HEK293 (cell line): Measurements from ENCODE around the gene MADCAM1.

Source experiments
- CTCF ChIA-PET: fragments of 350-600 bp; formaldehyde crosslinking; extraction: SDS; loops from one replicate; lab custom pipeline; 2021; ENCODE audit warnings: antibody characterized with exemption; lab: Yijun Ruan, JAX
- POLR2A ChIA-PET: fragments of 300-600 bp; formaldehyde crosslinking; extraction: SDS; loops from one replicate; lab custom pipeline; 2020; ENCODE audit warnings: antibody characterized with exemption, inconsistent platforms; lab: Yijun Ruan, JAX
- H3K27ac ChIP-seq: fragments of 200-500 bp; sonication (Bioruptor generic); 2 replicates; pipeline ENCODE4 v1.5.1; 2014; ENCODE audit warnings: low read depth, low read length, control low read depth, inconsistent platforms; ENCODE audit errors: extremely low read depth
- H3K36me3 ChIP-seq, 2 experiments: fragments of 200-500 bp in 1 of 2; sonication (Bioruptor generic) in 1 of 2; 1 replicate in 1 of 2; 2 replicates in 1 of 2; pipeline ENCODE4 v1.5.1; 2014 to 2017; ENCODE audit warnings: inconsistent platforms in 2 of 2, low read length in 2 of 2; ENCODE audit not compliant: control insufficient read depth in 2 of 2, insufficient read depth in 1 of 2
- H3K4me1 ChIP-seq: fragments of 200-500 bp; sonication (Bioruptor generic); 2 replicates; pipeline ENCODE4 v1.5.1; 2014; ENCODE audit warnings: mild to moderate bottlenecking, low read length, inconsistent platforms; ENCODE audit not compliant: control insufficient read depth, insufficient read depth
- H3K4me3 ChIP-seq: 2 replicates; pipeline ENCODE4 v1.5.1; 2011; ENCODE audit warnings: low read depth, mild to moderate bottlenecking, control low read depth, low read length, moderate library complexity
- H3K9me3 ChIP-seq: fragments of 200-500 bp; sonication (Bioruptor generic); 2 replicates; pipeline ENCODE4 v1.5.1; 2014; ENCODE audit warnings: low read depth, low read length, inconsistent platforms; ENCODE audit not compliant: control insufficient read depth, insufficient read depth
- GLI4 ChIP-seq: fragments of 450-650 bp; formaldehyde crosslinking; IDR thresholded peaks from 2 replicates; pipeline ENCODE4 v1.5.1; 2016; ENCODE audit warnings: missing biosample characterization, missing genetic modification characterization
- IKZF3 ChIP-seq: fragments of 450-650 bp; IDR thresholded peaks from 2 replicates; pipeline ENCODE4 v1.5.0; 2018; ENCODE audit warnings: missing biosample characterization, mild to moderate bottlenecking, missing genetic modification characterization, moderate library complexity
- KLF17 ChIP-seq: fragments of 450-650 bp; formaldehyde crosslinking; IDR thresholded peaks from 2 replicates; pipeline ENCODE4 v1.5.1; 2016; ENCODE audit warnings: missing biosample characterization, missing genetic modification characterization
- PRDM6 ChIP-seq: fragments of 450-650 bp; formaldehyde crosslinking; IDR thresholded peaks from 2 replicates; pipeline ENCODE4 v1.5.1; 2017; ENCODE audit warnings: missing biosample characterization, missing genetic modification characterization
- TCF7L2 ChIP-seq: IDR thresholded peaks from 2 replicates; pipeline ENCODE4 v1.6.1; 2011; ENCODE audit warnings: low read depth, mild to moderate bottlenecking, inconsistent platforms, low read length, moderate library complexity, borderline replicate concordance
- WT1 ChIP-seq: fragments of 450-650 bp; formaldehyde crosslinking; IDR thresholded peaks from 2 replicates; pipeline ENCODE4 v1.5.1; 2016; ENCODE audit warnings: missing biosample characterization, missing genetic modification characterization
- ZBTB17 ChIP-seq: fragments of 450-650 bp; formaldehyde crosslinking; IDR thresholded peaks from 2 replicates; pipeline ENCODE4 v1.5.1; 2016; ENCODE audit warnings: missing biosample characterization, missing genetic modification characterization
- ZBTB6 ChIP-seq: fragments of 450-650 bp; formaldehyde crosslinking; IDR thresholded peaks from 2 replicates; pipeline ENCODE4 v1.5.1; 2017; ENCODE audit warnings: missing biosample characterization, missing genetic modification characterization
- ZNF132 ChIP-seq: fragments of 450-650 bp; formaldehyde crosslinking; IDR thresholded peaks from 2 replicates; pipeline ENCODE4 v1.5.1; 2017; ENCODE audit warnings: missing biosample characterization, missing genetic modification characterization, borderline replicate concordance
- ZNF140 ChIP-seq: fragments of 450-650 bp; formaldehyde crosslinking; IDR thresholded peaks from 2 replicates; pipeline ENCODE4 v1.5.1; 2016; ENCODE audit warnings: missing biosample characterization, missing genetic modification characterization
- ZNF23 ChIP-seq: fragments of 450-650 bp; formaldehyde crosslinking; IDR thresholded peaks from 2 replicates; pipeline ENCODE4 v1.5.1; 2016; ENCODE audit warnings: missing biosample characterization, missing genetic modification characterization, borderline replicate concordance
- ZNF274 ChIP-seq, 2 experiments: fragments of 200-500 bp in 1 of 2; fragments of 450-650 bp in 1 of 2; sonication (Bioruptor generic) in 1 of 2; formaldehyde crosslinking in 1 of 2; IDR thresholded peaks; 2 replicates each; pipeline versions ENCODE4 v1.5.1 to v1.6.1; 2014 to 2016; ENCODE audit warnings: borderline replicate concordance in 1 of 2, inconsistent platforms in 1 of 2, low read length in 1 of 2, missing biosample characterization in 1 of 2, missing genetic modification characterization in 1 of 2
- ZNF302 ChIP-seq: fragments of 450-650 bp; formaldehyde crosslinking; IDR thresholded peaks from 2 replicates; pipeline ENCODE4 v1.5.1; 2016; ENCODE audit warnings: missing biosample characterization, missing genetic modification characterization, low read depth
- ZNF324 ChIP-seq: fragments of 450-650 bp; formaldehyde crosslinking; IDR thresholded peaks from 2 replicates; pipeline ENCODE4 v1.5.1; 2016; ENCODE audit warnings: missing biosample characterization, missing genetic modification characterization
- ZNF341 ChIP-seq: fragments of 450-650 bp; formaldehyde crosslinking; IDR thresholded peaks from 2 replicates; pipeline ENCODE4; 2016; ENCODE audit warnings: low read depth, missing biosample characterization, missing genetic modification characterization
- ZNF416 ChIP-seq: fragments of 450-650 bp; formaldehyde crosslinking; IDR thresholded peaks from 2 replicates; pipeline ENCODE4 v1.5.1; 2016; ENCODE audit warnings: missing biosample characterization, missing genetic modification characterization
- ZNF549 ChIP-seq: fragments of 450-650 bp; IDR thresholded peaks from 2 replicates; pipeline ENCODE4 v1.5.1; 2018; ENCODE audit warnings: missing biosample characterization, missing genetic modification characterization, mild to moderate bottlenecking, inconsistent platforms, moderate library complexity
- ZNF596 ChIP-seq: fragments of 450-650 bp; IDR thresholded peaks from 2 replicates; pipeline ENCODE4 v1.5.0; 2018; ENCODE audit warnings: missing biosample characterization, mild to moderate bottlenecking, missing genetic modification characterization, moderate library complexity
- ZNF660 ChIP-seq: fragments of 450-650 bp; IDR thresholded peaks from 2 replicates; pipeline ENCODE4 v1.5.1; 2018; ENCODE audit warnings: missing biosample characterization, mild to moderate bottlenecking, missing genetic modification characterization
- ZNF664 ChIP-seq: fragments of 450-650 bp; formaldehyde crosslinking; IDR thresholded peaks from 2 replicates; pipeline ENCODE4 v1.5.1; 2016; ENCODE audit warnings: missing biosample characterization, missing genetic modification characterization
- ZNF707 ChIP-seq: fragments of 450-650 bp; formaldehyde crosslinking; IDR thresholded peaks from 2 replicates; pipeline ENCODE4 v1.5.1; 2016; ENCODE audit warnings: missing biosample characterization, missing genetic modification characterization
- TF ChIP-seq, protein P1 (sequence below): fragments of 450-650 bp; formaldehyde crosslinking; IDR thresholded peaks from 2 replicates; pipeline ENCODE4; 2016; ENCODE audit warnings: missing biosample characterization, missing genetic modification characterization
- TF ChIP-seq, protein P2 (sequence below): fragments of 450-650 bp; formaldehyde crosslinking; IDR thresholded peaks from 2 replicates; pipeline ENCODE4 v1.5.1; 2016; ENCODE audit warnings: missing biosample characterization, missing genetic modification characterization, borderline replicate concordance
- TF ChIP-seq, protein P3 (sequence below): fragments of 450-650 bp; formaldehyde crosslinking; IDR thresholded peaks from 2 replicates; pipeline ENCODE4 v1.5.1; 2016; ENCODE audit warnings: missing biosample characterization, missing genetic modification characterization

Gene MADCAM1

DNA sequence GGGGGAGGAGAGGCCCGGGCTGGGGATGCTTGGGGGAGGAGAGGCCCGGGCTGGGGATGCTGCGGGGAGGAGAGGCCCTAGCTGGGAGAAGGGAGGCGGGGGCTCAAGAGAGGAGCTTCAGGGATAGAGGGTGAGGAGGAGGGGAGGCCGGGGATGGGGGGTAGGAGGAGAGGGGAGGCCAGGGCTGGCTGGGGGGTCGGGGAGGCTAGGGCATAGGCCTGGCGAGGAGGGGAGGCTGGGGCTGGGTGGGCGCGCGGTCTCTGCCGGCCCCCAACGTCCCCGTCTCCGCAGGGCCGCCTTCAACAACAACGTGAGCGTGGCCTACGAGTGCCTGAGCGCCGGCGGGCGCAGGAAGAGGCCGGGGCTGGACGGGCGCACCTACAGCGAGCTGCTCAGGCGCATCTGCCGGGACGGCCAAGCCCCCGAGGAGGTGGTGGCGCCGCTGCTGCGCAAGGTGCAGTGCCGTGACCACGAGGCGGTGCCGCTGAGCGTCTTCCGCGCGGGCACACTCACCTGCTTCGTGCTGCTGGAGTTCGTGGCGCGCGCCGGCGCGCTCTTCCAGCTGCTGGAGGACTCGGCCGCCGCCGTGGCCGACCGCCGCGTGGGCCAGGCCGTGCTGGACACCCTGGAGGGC, 22.4 kb downstream of the MADCAM1 start (continued):
- TF ChIP-seq, protein P1, sequence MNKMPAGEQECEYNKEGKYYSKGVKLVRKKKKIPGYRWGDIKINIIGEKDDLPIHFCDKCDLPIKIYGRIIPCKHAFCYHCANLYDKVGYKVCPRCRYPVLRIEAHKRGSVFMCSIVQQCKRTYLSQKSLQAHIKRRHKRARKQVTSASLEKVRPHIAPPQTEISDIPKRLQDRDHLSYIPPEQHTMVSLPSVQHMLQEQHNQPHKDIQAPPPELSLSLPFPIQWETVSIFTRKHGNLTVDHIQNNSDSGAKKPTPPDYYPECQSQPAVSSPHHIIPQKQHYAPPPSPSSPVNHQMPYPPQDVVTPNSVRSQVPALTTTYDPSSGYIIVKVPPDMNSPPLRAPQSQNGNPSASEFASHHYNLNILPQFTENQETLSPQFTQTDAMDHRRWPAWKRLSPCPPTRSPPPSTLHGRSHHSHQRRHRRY (tag by site-specific recombination), result no peak
- TF ChIP-seq ZNF707, result no peak
- no peak for TF ChIP-seq TCF7L2
- TF ChIP-seq ZNF416 (tag by site-specific recombination), result no peak
- TF ChIP-seq ZNF23 (tag by site-specific recombination), result no peak
- no peak for TF ChIP-seq ZBTB6 (tag by site-specific recombination)

- CTCF ChIA-PET, result interaction anchor here (0.6 to 0.7 kb wide), 2 partner anchors 9 to 142 kb away, joined by 3 read pairs; no protein-coding TSS in a partner anchor
- TF ChIP-seq GLI4 (tag by site-specific recombination), result no peak
- no peak for TF ChIP-seq ZNF302 (tag by site-specific recombination)
- no peak for TF ChIP-seq ZNF341 (tag by site-specific recombination)
- no peak for TF ChIP-seq ZNF549
- no peak for TF ChIP-seq ZNF664
- TF ChIP-seq ZNF324, result no peak
- POLR2A ChIA-PET, result no interaction called here
- Histone ChIP-seq H3K27ac (no peak overlapping the region), H3K36me3 (no peaks in the 10 kb centered on the region), H3K4me1 (no peaks in the 10 kb centered on the region), H3K9me3 (no peaks in the 10 kb centered on the region), H3K4me3 (no peak overlapping the region)
Measured at GRCh38 chr19:519449-519865, 23.2 kb downstream of the MADCAM1 start.

DNA sequence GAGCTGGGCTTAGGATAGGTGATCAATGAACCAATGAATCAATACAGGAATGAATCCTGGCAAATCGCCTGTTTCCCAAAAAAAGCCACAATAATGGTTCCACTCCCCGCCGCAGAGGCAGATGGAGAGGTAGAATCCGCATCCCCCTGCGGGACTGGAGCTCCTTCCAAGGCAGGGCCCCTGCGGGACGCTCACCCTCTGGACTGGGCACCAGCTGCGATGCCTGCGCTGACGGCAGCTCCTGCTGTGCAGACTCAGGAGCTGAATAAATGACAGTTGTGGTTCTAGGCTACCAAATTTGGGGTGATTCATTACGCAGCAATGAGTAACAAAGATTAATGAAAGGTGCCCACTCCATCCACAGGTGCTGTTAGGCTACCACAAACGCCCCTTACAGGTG, 26.4 kb downstream of the MADCAM1 start:
- ChIA-PET CTCF (interaction anchor here (1.2 to 3.2 kb wide), 2 partner anchors 9 to 12 kb away, joined by 5 to 23 read pairs; partner anchors contain the start of gene CDC34), POLR2A (interaction anchor here (1.9 kb wide), 1 partner anchor 9 kb away, joined by 13 read pairs; the partner anchor contains the start of gene CDC34)
- no peaks in the 10 kb centered on the region for H3K9me3 ChIP-seq
- no peaks in the 10 kb centered on the region for H3K4me1 ChIP-seq
- no peak overlapping the region for H3K27ac ChIP-seq
- H3K36me3 ChIP-seq, result no peaks in the 10 kb centered on the region
- no peak overlapping the region for H3K4me3 ChIP-seq
- TF ChIP-seq ZNF596 (tag by site-specific recombination) (no peak), ZNF274 (IDR thresholded peaks at IDR 0.05; ENCODE audit: low read length) (no peak), ZNF274 (tag by site-specific recombination; IDR thresholded peaks at IDR 0.05; ENCODE audit: borderline replicate concordance) (no peak), ZNF132 (tag by site-specific recombination) (no peak), ZBTB17 (tag by site-specific recombination) (no peak), IKZF3 (tag by site-specific recombination) (no peak), KLF17 (tag by site-specific recombination) (no peak), ZNF549 (no peak), ZNF660 (tag by site-specific recombination) (no peak), PRDM6 (tag by site-specific recombination) (no peak), WT1 (tag by site-specific recombination) (no peak), ZNF140 (tag by site-specific recombination) (no peak)
- TF ChIP-seq, protein P2, sequence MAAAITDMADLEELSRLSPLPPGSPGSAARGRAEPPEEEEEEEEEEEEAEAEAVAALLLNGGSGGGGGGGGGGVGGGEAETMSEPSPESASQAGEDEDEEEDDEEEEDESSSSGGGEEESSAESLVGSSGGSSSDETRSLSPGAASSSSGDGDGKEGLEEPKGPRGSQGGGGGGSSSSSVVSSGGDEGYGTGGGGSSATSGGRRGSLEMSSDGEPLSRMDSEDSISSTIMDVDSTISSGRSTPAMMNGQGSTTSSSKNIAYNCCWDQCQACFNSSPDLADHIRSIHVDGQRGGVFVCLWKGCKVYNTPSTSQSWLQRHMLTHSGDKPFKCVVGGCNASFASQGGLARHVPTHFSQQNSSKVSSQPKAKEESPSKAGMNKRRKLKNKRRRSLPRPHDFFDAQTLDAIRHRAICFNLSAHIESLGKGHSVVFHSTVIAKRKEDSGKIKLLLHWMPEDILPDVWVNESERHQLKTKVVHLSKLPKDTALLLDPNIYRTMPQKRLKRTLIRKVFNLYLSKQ (tag by site-specific recombination), result no peak
- TF ChIP-seq, protein P3, sequence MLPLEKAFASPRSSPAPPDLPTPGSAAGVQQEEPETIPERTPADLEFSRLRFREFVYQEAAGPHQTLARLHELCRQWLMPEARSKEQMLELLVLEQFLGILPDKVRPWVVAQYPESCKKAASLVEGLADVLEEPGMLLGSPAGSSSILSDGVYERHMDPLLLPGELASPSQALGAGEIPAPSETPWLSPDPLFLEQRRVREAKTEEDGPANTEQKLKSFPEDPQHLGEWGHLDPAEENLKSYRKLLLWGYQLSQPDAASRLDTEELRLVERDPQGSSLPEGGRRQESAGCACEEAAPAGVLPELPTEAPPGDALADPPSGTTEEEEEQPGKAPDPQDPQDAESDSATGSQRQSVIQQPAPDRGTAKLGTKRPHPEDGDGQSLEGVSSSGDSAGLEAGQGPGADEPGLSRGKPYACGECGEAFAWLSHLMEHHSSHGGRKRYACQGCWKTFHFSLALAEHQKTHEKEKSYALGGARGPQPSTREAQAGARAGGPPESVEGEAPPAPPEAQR (tag by site-specific recombination), result no peak
